H1 (cell line): ENCODE measurements around the gene TPMT. TPM values are rescaled to one million over a fixed set of nuclear protein-coding genes. Genes with fewer than 3 reads are reported as not detected.

Experiments used
- PHF8 ChIP-seq: fragments of 200-600 bp; sonication (generic); conservative IDR thresholded peaks from 2 replicates; pipeline ENCODE4 v1.7.1; 2012; ENCODE audit warnings: low read depth, mild to moderate bottlenecking, inconsistent platforms, low read length, moderate library complexity
- polyA plus RNA-seq, 7 experiments: library from polyadenylated mRNA; depleted of rRNA in 3 of 7; stranded (reverse) in 5 of 7; unstranded in 2 of 7; fragments of >200 nt in 5 of 7; fragments of 200-250 nt in 2 of 7; gene quantifications; 1 replicate in 5 of 7; 2 replicates in 1 of 7; 4 replicates in 1 of 7; pipeline versions ENCODE4 v1.2.1 to v1.2.3, GENCODE V29; 2011 to 2013; ENCODE audit warnings: missing spikeins in 2 of 7, mixed read lengths in 2 of 7
- total RNA-seq: library from RNA; stranded (reverse); fragmentation: NEBNext Ultra II Directional; extraction: Animal tissue kit (Norgen Biotek cat#: 25700); gene quantifications from 2 replicates; pipeline ENCODE4 v1.2.1, GENCODE V29; 2021

TPMT gene
- total and polyA plus RNA-seq, 2 of the 8 experiments (the other 6 are each of a cell fraction or from before 2014, with no cell fraction given) = 12.3 to 17.2 TPM

DNA sequence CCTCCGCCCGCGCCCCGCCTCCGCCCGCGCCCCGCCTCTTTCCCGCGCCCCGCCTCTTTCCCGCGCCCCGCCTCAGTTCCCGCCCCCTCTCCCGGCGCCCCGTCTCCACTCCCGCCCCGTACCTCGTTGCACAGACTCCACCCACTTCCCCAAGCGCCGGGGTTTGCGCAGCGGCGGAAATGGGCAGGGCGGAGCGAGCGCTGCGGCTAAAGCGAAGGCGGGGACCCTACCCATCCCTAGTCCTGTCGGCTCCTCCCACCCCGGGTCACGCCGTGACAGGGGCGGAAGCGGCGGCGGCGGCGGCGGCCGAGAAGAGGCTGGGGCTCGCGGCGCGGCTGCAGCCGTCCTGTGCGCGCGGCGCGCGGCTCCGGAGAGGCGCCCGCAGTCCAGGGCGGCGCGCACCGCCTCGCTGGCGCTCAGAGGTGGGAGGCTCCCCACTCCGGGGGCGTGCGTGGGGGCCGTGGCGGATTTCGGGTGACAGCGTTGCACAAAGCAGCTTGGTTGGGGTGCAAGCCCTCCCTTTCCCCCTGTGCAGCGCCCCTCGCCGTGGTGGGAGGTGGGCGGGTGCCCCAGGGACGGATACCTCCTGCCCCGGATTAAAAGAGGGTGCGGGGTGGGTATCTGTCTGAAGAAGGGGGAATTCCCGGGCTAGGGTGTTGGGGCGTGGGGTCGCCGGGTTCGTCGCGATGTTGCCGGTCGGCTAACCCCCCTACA is 430 bp upstream of the TPMT start, which contains the start of gene KDM1B (continued):
- peak; percentile 65 for TF ChIP-seq PHF8
- TF ChIP-seq, all 59 proteins: peak for 7
